HG02884 (cell line): Measurements from ENCODE around the gene NOTCH2.

ENCODE experiments used
- ATAC-seq: cut with Tn5 transposase; IDR thresholded peaks from one replicate; pipeline ENCODE4 v1.9.1; 2021; ENCODE audit warnings: mild to moderate bottlenecking, moderate library complexity; ENCODE audit not compliant: unreplicated experiment

Gene NOTCH2

GRCh38 chr1:119911775-119912174 lies 157.7 kb downstream of the NOTCH2 start:
- ATAC-seq: no peak

- ATAC-seq: no peak
Measured at GRCh38 chr1:119910618-119911017, 158.8 kb downstream of the NOTCH2 start.

DNA sequence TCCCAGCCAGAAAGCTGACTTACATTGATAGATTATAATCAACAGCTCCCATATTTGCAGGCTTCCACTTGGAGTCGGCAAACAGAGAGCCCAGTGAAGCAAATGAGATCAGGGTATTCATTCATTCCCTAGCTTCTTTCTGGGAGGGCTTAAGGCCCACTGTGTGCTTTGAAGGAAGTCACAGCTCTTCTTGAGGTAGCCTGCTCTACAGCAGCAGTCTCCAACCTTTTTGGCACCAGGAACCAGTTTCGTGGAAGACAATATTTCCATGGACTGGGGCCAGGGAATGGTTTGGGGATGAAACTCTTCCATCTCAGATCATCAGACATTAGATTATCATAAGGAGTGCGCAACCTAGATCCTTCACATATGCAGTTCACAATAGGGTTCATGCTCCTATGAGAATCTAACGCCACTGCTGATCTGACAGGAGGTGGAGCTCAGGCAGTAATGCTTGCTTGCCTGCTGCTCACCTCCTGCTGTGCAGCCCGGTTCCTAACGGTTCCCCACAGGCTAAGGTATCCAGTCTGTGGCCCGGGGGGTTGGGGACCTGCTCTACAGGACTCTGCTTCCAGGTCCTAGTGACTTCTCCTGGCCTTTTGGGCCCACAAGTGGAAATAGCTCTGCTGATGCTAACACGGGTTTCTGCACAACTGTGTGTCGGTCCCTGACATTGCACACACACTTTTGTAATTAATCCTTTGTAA lies 159.4 kb downstream of the NOTCH2 start:
- no peak for ATAC-seq

GRCh38 chr1:119908661-119909060 lies 160.8 kb downstream of the NOTCH2 start:
- no peak for ATAC-seq

DNA sequence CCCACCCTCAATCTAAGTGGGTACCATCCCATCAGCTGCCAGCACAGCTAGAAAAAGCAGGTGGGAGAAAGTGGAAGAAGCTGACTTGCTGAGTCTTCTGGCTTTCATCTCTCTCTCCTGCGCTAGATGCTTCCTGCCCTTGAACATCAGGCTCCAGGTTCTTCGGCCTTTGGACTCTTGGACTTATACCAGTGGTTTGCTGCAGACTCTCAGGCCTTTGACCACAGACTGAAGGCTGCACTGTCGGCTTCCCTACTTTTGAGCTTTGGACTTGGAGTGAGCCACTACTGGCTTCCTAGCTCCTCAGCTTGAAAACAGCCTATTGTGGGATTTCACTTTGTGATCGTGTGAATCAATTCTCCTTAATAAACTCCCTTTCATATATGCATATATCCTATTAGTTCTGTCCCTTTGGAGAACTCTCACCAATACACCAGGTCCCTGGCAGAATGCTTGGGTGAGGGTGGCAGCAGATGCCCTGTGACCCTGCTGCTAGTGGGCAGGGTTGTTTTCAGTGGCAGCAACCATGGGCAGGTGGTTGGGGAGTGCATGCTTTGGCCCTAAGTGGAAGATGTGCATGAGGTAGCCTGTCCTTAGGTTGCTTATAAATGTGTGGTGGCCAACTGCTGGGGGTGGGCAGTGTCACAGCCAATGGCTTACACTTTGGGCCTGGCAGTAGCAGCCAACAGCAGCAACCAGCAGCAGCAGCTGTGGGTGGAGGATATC lies 162.4 kb downstream of the NOTCH2 start:
- ATAC-seq: no peak

DNA sequence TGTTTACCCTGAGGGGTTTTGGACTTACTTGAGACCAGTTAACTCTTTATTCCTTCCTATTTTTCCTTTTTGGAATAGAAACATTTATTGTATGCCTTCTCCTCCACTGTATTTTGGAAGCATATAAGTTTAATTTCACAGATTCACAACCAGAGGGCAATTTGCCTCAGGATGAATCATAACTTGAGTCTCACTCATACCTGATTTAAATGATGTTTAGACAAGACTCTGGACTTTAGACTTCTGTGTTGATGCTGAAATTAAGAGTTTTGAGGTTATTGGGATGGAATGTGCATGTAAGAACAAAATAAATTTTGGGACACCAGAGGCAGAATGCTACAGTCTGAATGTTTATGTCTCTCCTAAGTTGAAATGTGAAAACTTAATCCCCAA lies 166.0 kb downstream of the NOTCH2 start:
- ATAC-seq: no peak

DNA sequence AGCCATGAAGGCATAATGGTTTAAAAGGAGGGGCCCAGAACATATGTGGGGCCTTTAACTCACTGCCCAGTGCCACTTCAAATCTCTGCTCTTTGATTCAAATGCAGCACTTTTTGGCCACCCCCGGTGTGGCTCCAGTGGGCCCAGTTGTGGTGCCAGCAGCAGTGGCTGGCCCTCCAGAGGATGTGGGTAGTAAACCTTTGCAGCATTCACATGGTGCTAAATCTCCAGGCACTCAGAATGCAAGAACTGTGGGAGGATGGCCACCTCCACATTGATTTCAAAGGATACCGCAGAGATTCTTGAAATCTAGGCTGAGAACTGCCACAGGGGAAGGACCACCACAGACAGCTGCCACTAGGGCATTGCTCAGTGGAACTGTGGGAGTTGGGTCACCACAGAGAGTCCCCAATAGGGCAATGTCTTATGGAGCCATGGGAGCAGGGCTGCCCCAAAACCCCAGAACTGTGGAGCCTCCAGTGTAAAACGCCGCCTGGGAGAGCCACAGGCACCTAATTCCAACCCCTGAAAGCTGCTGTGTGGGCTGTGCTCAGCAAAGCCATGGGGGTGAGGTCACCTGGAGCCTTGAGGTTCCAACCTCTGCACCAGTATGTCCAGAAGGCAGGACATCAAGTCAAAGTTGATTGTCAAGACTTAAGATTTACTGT lies 166.6 kb downstream of the NOTCH2 start:
- ATAC-seq: no peak

GRCh38 chr1:119898981-119899720 lies 170.3 kb downstream of the NOTCH2 start:
- ATAC-seq: no peak

- ATAC-seq: no peak
Measured at GRCh38 chr1:119898530-119898929, 170.9 kb downstream of the NOTCH2 start.

- ATAC-seq: no peak
Measured at GRCh38 chr1:119896303-119896702, 173.2 kb downstream of the NOTCH2 start, which contains the start of gene ADAM30. TSS of gene ADAM30 (minus strand) at chr1:119896515. CDS start at chr1:119896336, 179 bp downstream.

DNA sequence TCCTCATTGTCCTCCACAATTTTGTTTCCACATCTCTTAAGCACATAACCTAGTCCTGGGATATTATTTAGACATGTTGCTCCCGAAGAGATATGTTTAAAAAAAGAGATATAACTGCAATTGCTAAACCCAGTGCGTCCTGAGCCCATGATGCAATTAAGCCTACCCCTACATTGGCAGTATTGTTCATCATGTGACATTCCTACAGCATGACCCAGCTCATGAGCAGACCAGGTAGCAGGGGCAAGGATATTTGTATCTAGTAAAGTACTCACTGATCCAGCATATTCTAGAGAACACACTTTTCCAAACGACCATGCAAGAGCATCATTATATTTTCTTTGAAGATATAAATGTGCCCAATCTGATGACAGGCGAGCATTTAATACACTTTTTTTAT lies 174.4 kb downstream of the NOTCH2 start:
- ATAC-seq: no peak

DNA sequence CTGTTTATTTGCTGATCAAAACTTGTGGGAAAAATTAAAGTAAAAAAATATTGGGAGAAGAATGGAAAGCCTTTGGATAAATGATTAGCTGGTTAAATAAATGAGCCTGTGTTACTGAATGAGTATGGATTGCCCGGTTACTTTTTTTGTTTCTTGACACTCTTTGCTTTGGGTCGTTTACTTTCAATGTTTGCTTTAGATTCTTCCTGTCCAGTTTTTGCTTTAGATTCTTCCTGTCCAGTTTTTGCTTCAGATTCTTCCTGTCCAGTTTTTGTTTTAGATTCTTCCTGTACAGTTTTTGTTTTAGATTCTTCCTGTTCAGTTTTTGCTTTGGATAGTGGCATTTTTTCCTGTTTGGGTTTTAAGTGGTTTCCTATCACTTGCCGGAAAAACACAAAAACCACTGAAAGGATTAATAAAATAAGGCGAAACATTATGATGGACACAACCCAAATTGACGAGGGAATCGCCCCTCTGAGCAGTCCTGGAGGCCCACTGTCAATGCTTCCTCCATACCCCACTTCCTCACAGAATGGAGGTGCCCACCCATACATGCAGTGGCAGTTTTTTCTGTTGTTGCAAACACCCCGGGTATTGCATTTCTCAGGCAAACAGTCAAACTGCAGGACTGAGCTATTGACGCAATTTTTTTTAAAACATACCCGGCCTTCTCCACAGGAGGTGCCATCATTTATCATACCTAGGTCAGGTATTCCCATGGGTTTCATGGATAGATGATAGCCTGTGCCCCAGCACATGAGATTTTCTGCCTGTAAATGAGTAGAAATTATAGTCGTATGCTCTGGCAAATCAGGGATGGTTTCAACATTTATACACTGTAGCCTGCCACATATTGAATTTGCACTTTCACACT lies 175.4 kb downstream of the NOTCH2 start:
- no peak for ATAC-seq

GRCh38 chr1:119893238-119893791 lies 176.1 kb downstream of the NOTCH2 start:
- ATAC-seq: no peak

DNA sequence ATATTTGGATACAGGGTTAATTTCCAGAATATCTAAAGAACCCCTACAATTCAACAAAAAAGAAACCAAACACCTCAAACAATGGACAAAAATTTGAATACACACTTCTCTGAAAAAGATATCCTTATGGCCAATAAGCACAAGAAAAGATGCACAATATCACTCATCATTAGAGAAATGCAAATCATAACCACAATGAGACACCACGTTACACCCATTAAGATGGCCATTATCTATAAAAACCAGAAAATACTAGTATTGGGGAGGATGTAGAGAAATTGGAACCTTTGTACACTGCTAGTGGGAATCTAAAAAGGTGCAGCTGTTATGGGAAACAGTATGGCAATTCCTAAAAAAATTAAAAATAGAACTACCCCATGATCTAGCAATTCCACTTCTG lies 178.1 kb downstream of the NOTCH2 start:
- ATAC-seq: no peak

DNA sequence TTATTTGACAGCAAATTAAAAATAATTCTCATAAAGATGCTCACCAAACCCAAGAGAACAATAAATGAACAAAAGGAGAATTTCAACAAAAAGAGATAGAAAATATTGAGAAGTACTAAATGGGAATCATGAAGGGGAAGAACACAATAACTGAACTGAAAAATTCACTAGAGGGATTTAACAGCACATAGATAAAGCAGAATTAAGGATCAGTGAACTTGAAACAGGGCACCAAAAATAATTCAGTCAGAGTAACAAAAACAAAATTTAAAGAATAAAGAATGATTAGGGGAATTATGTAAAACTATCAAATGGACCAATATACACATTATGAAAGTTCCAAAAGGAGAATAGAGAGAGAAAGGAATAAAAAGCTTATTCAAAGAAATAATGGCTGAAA lies 181.0 kb downstream of the NOTCH2 start:
- ATAC-seq: no peak

DNA sequence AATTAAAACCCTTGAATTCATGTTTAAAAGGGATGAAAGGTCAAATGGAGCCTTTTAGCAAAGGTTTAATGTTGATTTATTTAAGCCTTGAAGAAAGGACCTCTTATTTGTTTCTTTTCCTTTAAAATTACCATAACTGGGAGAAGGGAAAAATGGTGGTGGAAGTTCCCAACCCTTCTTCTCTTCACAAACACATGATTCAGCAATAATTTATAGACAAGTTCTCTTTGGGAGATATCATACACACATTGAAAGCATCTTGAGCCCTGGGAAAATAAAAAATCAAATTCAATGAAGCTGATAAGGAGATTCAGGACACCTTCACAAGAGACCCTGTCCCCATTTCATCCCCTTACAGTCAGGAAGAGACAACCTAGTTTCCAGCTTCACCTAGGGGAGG lies 182.0 kb downstream of the NOTCH2 start:
- ATAC-seq: no peak

DNA sequence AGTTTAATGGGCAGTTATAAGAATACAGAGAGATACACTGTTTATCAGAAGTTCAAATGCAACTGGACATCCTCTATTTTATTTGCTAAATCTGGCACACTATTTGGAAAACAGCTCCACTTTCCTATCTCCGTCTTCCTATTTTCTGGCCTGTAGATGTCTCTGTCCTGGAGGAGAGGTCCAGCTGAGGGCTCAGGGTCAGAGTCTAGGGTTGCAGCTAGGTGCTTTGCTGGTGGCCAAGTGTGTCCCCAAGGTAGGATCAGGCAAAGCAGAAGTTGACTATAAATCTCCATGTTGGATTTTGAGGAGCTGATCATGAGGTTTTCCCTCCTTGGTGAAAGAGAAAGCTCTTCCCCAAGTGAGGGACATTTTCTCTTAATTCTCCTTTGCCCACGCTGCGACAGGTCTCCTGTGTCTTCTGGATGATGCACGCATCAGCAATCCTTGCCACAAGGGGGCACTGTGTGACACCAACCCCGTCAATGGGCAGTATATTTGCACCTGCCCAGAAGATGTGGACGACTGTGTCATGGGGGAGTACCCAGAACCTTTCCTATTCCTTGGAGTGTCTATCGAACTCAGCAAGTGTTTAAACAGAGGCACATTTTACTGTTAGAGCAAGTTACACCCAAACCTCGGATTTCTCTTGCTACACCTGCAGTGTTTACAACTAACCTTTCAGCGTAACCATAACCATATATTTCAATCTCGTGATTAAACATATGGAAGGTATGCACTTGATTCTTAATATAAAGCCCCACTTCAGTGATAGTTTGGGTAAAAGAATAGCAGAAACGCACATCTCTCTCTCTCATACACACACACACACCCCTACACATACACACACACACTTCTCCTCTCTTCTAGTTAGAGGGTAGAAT lies 183.3 kb downstream of the NOTCH2 start:
- ATAC-seq: no peak

DNA sequence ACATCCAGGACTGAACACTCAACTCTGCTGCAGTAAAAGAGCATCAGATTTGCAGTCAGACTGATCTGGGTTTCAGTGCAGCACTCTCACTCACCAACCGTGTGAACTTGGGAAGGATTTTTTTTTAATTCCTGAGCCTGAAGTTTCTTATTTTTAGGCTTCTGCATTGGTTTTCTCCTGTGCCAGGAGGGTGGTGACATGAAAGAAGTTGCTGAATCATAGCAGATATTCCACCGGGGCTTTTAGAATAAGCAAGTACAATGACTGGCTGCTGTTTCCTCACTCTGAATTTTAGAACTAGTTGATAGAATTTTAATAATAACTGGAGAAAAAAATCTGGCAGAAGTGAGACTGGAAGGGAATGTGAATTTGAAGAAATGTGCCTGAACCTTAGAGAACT lies 184.8 kb downstream of the NOTCH2 start:
- no peak for ATAC-seq

DNA sequence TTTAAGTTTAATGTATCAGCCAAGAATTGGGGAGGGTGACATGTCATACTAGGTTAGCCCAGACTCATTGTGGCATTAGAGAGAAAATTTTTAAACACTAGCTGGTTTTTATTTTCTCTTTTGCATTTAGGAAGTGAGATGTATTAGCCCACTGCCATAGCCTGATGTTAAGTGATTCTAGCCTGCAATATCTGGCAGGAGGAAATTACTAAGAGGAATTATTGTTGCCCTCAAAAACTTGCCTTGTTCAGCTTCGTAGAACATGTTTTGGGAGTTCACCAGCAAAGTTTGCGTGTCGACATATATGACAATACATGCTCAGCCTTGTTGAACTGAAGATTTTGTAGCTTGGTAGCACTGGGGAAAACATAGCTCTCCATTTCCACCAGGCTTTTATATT lies 185.6 kb downstream of the NOTCH2 start:
- ATAC-seq: no peak
